HG02852 (cell line): ENCODE results near the gene MELTF.

Source experiments
- ATAC-seq: cut with Tn5 transposase; IDR thresholded peaks from one replicate; pipeline ENCODE4 v1.9.1; 2021; ENCODE audit warnings: mild to moderate bottlenecking, moderate library complexity; ENCODE audit not compliant: unreplicated experiment

The MELTF gene

DNA sequence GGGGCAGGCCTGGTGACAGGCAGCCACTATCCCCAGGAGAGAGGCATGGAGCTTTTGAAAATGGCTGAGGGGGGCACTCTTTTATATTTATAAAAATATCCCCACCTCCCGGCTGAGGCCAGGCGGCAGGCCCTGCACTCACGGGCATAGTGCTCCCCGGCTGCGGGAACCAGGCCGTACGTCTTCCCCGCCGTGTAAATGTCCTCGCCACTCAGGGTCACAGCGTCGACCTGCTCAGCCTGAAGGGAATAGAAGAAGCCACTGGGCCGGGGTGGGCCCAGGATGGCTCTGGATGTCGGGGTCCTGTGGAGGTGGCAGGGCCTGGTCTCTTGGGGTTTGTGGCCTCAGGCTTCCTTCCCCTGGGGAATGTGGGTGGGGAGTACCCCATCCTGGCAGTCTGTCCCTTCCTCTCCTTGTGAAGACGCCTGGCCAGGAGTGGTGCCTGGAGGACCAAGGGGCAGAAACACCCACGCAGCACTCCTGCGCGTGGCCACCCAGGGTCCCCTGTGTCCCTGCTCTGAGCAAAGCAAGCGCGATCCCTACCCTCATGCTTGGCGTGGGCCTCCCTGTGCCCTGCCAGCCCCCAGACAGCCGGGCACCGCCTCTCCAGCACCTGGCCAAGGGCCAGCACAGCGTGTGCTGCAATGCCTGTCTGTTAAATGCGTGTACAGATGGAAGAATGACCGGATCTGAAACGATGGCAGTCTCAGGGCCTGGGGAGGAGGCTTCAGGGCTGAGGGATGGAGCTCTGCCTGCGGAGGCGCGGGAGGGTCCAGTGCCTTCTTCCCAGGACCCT, 18.9 kb downstream of the MELTF start:
- no peak for ATAC-seq

DNA sequence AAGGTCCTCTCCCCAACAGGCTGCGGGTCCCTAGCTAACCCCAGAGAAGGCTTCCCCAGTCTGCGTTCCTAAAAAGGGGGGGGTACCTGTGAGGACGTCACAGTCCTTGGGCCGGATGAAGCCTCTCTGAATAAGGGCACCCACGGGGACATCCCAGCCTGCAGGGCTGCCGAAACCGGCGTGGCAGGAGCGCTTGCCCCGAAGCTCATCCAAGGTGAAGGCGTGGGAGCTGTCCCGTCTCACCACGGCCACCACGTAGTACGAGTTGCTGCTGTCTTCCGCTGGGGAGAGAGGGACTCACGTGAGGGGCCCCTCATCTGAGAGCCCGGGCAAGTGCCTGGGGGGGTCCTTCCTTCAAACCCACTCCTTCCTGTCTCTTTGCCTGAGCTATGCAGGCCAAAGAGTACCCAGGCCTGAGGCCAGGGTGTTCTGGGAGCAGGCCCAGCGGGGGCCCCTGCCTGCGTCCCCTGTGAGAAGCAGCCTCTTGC, 20.0 kb downstream of the MELTF start:
- no peak for ATAC-seq

- ATAC-seq, result no peak
Measured at GRCh38 chr3:197008436-197009209, 21.0 kb downstream of the MELTF start.

GRCh38 chr3:197007953-197008352, 21.7 kb downstream of the MELTF start:
- no peak for ATAC-seq

DNA sequence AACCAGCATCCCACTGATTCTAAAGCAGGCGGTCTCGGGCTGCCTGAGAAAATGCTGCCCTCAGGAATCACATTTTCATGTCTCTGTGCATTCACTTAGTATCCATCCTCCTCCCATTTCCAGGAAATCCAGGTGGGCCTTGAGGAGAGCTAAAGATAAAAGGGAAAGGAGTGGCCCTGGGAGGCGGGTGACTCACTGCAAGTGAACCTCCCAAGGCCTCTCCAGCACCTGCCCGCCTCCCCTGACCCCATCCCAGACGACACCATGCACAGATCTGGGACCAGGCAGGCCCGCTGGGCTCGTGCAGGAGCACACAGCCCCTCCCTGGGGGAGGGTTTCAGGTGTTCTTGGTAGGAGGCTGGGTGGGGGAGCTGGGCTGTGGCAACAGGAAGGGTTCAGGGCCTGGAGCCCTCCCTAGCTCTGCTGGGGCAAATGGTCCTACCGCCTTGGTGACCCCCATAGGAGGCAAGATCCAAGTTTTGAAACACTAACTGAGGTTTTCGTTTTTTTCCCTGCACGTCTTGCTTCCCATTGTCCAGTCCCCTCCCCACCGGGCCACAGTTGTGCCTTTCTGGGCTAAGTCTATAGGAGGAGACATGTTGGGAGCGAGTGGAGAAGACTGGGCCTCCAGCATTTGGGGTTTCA, 22.2 kb downstream of the MELTF start:
- ATAC-seq, result no peak

GRCh38 chr3:197006860-197007259, 22.8 kb downstream of the MELTF start:
- ATAC-seq, result no peak

DNA sequence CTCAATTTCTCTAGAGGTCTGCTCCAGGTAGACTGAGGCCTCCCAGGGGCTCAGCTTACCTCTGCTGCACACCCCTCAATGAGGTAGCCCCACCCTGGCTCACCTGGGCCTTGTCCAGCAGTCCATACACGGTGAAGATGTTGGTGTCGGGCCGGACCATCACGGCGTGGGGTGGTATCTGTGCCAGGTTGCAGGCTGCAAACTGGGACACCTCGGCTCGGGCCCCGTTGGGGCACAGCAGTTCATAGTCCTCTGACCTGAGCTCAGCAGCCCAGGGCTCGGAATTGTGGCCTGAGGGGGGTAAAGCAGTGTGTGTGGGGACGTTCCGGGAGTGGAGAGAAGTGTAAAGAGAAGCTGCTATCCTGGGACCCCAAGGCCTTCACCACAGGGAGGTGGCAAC, 23.2 kb downstream of the MELTF start:
- ATAC-seq, result no peak

DNA sequence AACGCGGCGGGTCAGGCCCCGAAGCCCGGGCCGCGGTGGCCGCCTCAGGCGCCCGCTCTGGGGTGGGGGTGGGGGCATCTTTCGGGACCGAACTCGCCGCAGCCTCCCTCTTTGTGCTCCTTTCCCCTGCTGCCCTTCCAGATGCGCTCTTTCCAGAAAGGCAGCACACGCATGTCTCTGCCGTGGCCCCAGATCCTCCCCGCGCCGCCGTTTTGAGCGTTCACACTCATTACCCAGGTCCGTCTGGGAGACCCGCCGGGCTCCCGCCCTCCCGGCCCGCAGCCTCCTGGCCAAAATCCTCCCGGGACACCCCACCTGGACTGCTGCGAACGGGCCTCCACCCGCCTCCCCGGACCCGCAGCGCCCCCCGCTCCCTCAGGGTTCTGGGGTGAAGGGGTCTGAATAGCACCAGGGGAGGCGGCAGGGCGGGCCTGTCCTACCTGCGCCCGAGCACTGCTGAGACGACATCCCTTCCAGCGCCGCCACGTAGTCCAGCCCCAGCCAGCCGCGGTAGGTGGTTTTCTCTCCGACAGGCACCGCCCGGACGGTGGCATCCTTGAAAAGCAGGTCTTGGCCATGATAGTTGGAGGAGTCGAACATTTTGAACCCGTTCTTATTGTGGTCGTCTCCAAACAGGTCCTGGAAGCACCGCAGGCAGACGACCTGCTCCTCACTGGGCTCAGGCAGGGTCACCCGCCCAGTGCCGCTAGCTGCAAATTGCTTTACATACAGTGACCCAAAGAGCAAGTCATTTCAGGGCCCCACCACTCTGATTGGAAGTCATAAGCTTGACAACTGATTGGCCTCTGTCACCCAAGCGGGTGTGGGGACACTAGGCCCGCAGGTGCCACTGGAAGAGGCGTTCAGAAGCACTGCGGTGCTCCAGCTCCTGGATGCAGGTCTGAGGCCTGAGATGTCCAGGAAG, 25.9 kb downstream of the MELTF start:
- ATAC-seq, result peak; percentile 20

- peak; percentile 70 for ATAC-seq
Measured at GRCh38 chr3:197002701-197003454, 26.7 kb downstream of the MELTF start.

DNA sequence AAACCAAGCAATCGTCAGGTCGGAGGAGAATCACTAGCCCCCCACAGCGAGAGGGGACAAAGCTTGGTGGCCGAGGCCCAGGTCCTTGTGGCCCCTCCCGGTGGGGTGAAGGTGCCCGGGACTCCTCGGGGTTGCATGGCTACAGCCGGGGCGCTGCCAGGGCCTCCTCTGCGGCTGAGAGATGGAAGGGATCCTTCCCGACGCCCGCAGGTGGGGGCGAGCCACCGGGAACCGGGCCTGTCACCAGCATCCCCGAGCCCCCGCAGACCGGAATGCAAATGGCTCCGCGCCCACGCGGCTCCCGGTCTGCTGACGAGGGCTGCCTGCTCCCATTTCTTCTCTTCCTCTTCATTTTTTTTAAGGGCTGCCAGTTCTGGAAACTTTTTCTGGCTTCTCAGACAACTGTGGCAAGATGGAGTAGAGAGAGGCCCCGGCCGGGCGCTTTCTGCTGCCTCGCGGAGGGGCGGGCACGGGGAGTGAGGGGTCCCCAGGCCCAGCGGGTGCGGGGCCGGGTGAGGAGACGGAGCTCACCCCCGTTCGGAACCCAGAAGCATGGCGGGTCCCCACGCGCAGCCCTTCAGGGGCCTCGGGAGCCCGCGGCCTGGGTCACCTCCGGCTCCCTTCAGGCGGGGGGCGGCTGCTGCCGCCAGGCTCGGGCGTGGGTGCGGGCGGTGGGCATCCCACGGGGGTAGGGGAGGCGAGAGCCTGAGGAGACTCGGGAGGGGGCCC, 27.5 kb downstream of the MELTF start:
- ATAC-seq, result peak; percentile 12

DNA sequence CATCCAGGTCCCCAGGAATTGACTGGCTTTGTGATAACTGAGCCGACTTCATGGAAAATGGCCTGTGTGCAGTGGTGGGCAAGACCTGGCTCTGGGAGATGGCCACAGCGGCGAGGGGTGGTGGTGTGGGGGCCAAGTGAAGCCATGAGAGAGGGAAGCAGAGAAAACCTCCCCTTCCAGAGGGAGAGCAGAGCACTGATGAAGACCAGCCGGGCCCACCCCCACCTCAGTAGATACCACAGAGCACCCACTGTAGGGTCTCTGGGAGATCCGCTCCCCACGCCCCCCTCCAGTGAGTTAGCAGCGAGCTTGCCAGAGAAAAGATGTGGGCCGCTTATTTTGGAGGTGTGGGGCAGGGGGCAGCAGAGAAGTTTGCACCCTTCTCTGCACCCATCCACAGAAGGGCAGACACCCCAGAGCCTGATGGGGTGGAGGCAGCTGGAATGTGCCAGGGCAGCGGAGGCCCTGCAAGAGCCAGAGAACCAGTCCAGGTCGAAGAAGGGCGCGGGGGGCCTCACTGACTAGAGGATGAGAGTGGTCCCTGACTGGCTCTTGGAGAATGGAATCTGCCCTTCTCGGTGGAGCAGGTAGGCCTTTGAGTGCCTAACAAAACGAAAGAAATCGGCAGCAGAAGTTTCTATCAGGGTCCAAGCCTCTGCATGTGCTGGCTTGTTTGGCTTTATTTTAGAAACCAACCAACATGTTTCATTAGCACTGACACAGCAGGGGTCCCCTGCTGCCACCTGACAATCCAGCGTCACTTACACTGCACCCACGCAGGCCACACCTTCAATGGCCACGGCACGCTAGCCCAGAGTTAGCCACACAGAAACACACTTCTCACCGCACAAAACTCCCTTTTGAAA, 28.3 kb downstream of the MELTF start:
- no peak for ATAC-seq

DNA sequence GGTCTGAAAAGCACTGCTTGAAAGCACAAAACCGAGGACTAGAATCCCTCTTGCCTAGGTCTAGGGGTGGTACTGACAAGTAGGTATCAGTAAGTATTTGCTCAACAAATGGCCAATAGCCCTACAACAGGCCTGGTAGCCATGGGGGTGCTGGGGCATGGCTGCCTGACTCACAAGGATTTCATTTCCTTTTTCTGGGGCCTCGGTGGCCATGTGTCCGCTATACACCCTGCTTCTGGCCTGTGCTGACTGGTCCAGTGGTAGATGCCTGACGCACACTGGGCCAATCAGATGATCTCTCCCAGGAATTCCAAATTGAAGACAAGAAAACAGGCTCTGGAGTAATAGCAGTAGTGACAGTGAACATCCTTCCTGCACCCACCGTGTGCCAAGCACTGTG, 29.4 kb downstream of the MELTF start:
- ATAC-seq, result no peak

GRCh38 chr3:196998966-196999760, 30.5 kb downstream of the MELTF start:
- ATAC-seq, result no peak

- ATAC-seq, result no peak
Measured at GRCh38 chr3:196997311-196997710, 32.3 kb downstream of the MELTF start.

- no peak for ATAC-seq
Measured at GRCh38 chr3:196996454-196997265, 33.0 kb downstream of the MELTF start.

- no peak for ATAC-seq
Measured at GRCh38 chr3:196995646-196996355, 33.8 kb downstream of the MELTF start.
